ENCODE measurements around the gene ROGDI.

ROGDI gene

GRCh38 chr16:4767872-4768548 lies 34.4 kb downstream of the ROGDI start:
- TF ChIP-seq, protein P1, sequence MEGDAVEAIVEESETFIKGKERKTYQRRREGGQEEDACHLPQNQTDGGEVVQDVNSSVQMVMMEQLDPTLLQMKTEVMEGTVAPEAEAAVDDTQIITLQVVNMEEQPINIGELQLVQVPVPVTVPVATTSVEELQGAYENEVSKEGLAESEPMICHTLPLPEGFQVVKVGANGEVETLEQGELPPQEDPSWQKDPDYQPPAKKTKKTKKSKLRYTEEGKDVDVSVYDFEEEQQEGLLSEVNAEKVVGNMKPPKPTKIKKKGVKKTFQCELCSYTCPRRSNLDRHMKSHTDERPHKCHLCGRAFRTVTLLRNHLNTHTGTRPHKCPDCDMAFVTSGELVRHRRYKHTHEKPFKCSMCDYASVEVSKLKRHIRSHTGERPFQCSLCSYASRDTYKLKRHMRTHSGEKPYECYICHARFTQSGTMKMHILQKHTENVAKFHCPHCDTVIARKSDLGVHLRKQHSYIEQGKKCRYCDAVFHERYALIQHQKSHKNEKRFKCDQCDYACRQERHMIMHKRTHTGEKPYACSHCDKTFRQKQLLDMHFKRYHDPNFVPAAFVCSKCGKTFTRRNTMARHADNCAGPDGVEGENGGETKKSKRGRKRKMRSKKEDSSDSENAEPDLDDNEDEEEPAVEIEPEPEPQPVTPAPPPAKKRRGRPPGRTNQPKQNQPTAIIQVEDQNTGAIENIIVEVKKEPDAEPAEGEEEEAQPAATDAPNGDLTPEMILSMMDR (IDR thresholded peaks at IDR 0.05; ENCODE audit: low read depth, low read length, missing control alignments), result no peak
- Histone ChIP-seq H3K27me3 (replicated peaks) (no peaks in the 10 kb centered on the region), H3K27ac (peak overlapping the region; percentile 55), H3K4me3 (ENCODE audit: low read depth, low read length) (peak overlapping the region; percentile 73), H3K36me3 (replicated peaks) (peaks cover 15% of the 10 kb centered on the region)
- DNase-seq, result peak; percentile 16
- in situ Hi-C loops (cut with HindIII; ENCODE audit: low pct_ligation_motif_present, low sequenced_read_pairs), result no loop called here

DNA sequence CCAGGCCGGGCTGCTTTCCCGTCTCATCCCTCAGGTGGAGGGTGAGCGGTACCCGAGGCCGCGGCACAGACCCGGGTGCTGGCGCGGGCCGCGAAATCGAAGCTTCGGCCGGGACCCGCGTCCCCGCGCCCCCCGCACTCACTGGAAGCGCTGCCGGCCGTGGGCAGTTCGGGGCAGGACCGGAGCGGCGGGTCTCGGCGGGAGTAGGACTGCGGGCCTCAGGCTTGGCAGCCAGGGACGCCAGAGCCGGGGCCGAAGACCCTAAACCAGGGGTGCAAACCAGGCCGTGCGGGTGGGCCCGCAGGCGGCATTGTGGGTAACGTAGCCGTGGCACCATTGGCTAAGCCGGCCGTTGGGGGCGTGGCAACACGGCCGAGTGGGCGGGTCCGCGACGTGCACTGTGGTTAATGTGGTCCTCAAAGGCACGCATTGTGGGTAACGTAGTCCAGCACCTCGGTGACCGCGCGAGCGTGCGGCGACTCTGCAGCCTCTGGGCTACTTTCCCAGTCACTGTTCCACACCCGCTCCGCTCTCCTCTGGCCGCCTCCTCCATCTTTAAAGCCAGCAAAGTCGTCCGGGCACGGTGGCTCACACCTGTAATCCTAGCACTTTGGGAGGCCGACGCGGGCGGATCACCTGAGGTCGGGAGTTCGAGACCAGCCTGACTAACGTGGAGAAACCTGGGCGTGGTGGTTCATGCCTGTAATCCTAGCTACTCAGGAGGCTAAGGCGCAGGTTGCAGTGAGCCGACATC lies 35.4 kb downstream of the ROGDI start, which contains the start of gene ZNF500:
Gene ZNF500 (minus strand): TSS at position 288 of the 754 bp plus-strand sequence. CDS start 1,184 bp downstream, outside the sequence.
- Histone ChIP-seq H3K27ac (peak within 1 kb of the TSS; percentile 47), H3K27me3 (replicated peaks) (no peaks in the 10 kb centered on the region), H3K36me3 (replicated peaks) (peaks cover 22% of the 10 kb centered on the region), H3K4me3 (ENCODE audit: low read depth, low read length) (peak within 1 kb of the TSS; percentile 83)
- peak; percentile 98 for DNase-seq
- TF ChIP-seq, protein P1 (IDR thresholded peaks at IDR 0.05; ENCODE audit: low read depth, low read length, missing control alignments), result no peak
- in situ Hi-C loops (cut with HindIII; ENCODE audit: low pct_ligation_motif_present, low sequenced_read_pairs), result no loop called here

DNA sequence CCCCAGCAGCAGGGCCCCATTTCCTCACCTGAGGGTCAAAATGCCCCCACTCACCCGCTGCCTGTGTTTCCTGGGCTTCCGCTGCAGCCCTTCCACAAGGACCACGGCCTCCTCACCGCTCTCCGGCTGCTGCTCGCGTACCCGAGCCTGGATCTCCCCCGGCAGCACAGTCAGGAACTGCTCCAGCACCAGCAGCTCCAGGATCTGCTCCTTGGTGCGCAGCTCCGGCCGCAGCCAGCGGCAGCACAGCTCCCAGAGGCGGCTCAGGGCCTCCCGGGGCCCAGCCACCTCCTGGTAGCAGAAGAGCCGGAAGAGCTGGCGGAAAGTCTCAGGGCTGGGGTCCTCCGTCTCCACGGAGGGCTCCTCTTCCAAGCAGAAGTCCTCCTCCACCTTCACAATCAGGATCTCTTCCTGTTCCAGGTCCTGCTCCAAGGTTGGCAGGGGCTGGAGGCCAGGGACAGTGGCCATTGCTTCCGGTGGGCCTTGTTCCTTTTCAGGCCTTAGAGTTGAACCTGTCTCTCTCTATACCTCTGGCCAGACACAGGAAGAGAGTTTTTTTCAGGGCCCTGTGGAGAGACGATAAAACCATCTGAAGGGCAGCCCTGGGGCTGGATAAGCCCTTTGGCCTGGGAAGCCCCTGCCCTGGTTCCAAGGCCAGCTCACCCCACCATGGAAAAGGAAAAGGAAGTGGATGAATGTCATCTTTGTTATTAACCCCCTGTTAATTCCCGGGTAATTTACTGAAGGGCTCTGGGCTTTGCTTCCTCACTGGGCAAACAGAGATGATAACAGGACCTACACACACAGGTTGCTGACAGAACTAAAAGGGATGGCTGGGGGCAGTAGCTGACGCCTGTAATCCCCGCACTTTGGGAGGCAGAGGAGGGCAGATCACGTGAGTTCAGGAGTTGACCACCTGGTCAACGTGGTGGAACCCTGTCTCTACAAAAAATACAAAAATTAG lies 36.6 kb downstream of the ROGDI start:
- H3K4me3 ChIP-seq (ENCODE audit: low read depth, low read length), result peak overlapping the region; percentile 83
- peak overlapping the region; percentile 47 for H3K27ac ChIP-seq
- TF ChIP-seq, protein P1 (IDR thresholded peaks at IDR 0.05; ENCODE audit: low read depth, low read length, missing control alignments), result no peak
- peaks cover 29% of the 10 kb centered on the region for H3K36me3 ChIP-seq (replicated peaks)
- in situ Hi-C loops (cut with HindIII; ENCODE audit: low pct_ligation_motif_present, low sequenced_read_pairs), result no loop called here
- no peak for DNase-seq
- H3K27me3 ChIP-seq (replicated peaks), result no peaks in the 10 kb centered on the region

DNA sequence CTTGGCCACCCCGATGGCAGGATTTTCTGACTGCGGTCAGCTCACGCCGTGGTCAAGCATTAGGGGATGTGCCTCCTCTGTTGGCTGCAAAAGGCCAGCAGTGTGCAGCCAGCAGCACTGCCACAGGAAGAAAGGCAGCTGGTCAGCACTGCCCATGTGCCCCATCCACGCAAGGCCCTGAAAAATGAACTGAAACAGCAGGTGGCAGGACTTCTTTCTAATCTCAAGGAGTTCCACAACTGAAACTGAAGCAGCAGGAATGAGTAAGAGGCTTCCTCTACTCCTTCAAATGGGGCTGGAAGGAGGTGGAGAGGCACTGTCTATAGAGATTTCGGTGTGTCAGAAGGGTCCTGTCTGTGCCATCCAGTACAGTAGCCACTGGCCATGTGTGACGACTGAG lies 38.6 kb downstream of the ROGDI start:
- no peak overlapping the region for H3K4me3 ChIP-seq (ENCODE audit: low read depth, low read length)
- TF ChIP-seq, protein P1 (IDR thresholded peaks at IDR 0.05; ENCODE audit: low read depth, low read length, missing control alignments), result no peak
- no peak for DNase-seq
- H3K27me3 ChIP-seq (replicated peaks), result no peaks in the 10 kb centered on the region
- in situ Hi-C loops (cut with HindIII; ENCODE audit: low pct_ligation_motif_present, low sequenced_read_pairs), result no loop called here
- peaks cover 44% of the 10 kb centered on the region for H3K36me3 ChIP-seq (replicated peaks)
- no peak overlapping the region for H3K27ac ChIP-seq

- TF ChIP-seq, protein P1 (IDR thresholded peaks at IDR 0.05; ENCODE audit: low read depth, low read length, missing control alignments), result no peak
- Histone ChIP-seq H3K27ac (no peak overlapping the region), H3K4me3 (ENCODE audit: low read depth, low read length) (no peak overlapping the region), H3K36me3 (replicated peaks) (peaks cover 53% of the 10 kb centered on the region), H3K27me3 (replicated peaks) (no peaks in the 10 kb centered on the region)
- no peak for DNase-seq
- in situ Hi-C loops (cut with HindIII; ENCODE audit: low pct_ligation_motif_present, low sequenced_read_pairs), result no loop called here
These were observed 40.2 kb downstream of the ROGDI start for GRCh38 chr16:4762205-4762604.

Data from brain microvascular endothelial cell (primary cell).